GM18868 (cell line): ENCODE measurements around the gene HSD11B2.

ENCODE experiments used
- ATAC-seq: cut with Tn5 transposase; IDR thresholded peaks from one replicate; pipeline ENCODE4 v1.9.1; 2021; ENCODE audit warnings: mild to moderate bottlenecking, moderate library complexity; ENCODE audit not compliant: unreplicated experiment

Gene HSD11B2

DNA sequence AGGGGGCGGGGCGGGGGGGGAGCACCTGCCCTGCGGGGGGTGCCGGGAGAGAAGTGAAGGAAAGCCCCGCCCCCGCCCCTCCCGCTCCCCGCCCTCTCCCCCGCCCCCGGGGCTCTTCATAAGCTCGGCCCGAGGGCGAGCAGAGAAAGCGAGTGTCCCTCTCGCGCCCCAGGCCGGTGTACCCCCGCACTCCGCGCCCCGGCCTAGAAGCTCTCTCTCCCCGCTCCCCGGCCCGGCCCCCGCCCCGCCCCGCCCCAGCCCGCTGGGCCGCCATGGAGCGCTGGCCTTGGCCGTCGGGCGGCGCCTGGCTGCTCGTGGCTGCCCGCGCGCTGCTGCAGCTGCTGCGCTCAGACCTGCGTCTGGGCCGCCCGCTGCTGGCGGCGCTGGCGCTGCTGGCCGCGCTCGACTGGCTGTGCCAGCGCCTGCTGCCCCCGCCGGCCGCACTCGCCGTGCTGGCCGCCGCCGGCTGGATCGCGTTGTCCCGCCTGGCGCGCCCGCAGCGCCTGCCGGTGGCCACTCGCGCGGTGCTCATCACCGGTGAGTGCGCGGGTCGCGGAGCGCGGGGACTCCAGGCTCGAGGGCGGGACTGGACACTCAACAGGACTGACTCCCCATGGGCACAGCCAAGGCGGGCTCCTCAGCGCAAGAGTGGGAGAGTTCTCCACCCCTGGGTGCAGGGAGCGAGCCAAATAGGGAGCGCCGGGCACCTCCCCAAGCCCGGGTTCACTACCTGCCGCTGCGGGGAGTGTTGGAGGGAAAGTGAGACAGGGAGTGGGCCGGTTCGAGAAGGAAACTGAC is at the start of gene HSD11B2:
TSS of gene HSD11B2 (plus strand) at position 145 of the 798 bp plus-strand sequence. CDS start at position 273, 128 bp downstream.
- ATAC-seq = no peak

DNA sequence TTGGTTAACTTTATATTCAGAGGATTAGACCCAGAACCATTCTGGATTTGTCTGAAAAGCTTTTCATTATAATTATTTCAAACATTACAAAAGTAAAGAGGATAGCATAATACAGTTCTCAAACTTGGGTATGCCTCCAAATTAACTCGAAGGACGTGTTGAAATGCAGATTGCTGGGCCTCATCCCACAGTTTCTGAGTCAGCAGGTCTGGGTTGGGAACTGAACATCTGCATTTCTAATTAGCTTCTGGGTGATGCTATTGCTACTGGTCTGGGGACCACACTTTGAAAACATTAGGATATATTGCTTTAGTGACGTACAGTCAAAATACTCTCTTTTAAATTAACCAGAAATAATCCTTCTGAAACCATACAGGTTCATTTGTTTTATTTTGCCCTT is 47.6 kb upstream of the HSD11B2 start:
- no peak for ATAC-seq

DNA sequence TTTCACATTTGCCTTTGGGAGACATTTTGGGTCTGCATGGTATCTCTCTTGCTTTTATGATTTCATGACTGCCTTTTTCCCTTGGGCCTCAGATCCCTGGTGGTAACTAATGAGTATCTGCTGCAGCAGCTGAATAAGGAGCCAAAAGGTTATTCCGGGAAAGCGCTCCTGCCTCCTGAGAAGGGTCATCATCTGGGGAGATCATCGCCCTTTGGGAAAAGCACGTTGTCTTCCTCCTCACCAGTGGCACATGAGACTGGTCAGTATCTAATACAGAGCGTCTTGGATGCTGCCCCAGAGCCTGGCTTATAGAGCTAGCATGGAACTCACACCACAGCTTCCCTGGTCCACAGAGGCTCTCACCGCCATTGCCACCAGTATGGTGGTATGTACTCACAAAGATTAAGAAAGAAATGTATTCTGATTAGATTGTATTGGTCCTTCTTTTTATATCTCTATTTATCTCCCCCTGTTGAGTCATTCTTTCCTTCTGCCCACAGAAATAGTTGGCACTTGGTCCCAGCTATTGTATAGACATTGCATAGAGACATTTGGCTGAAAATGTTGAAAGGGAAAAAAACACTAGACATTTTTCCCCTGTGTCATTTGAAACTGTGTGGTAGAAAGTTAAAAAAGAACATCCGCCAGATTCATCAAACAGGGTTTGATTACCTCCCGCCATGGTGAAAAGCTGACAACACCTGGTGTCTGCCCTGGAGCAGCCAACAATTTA is 46.0 kb upstream of the HSD11B2 start:
- ATAC-seq = no peak

- no peak for ATAC-seq
These were observed 44.0 kb upstream of the HSD11B2 start for GRCh38 chr16:67386861-67387455.

DNA sequence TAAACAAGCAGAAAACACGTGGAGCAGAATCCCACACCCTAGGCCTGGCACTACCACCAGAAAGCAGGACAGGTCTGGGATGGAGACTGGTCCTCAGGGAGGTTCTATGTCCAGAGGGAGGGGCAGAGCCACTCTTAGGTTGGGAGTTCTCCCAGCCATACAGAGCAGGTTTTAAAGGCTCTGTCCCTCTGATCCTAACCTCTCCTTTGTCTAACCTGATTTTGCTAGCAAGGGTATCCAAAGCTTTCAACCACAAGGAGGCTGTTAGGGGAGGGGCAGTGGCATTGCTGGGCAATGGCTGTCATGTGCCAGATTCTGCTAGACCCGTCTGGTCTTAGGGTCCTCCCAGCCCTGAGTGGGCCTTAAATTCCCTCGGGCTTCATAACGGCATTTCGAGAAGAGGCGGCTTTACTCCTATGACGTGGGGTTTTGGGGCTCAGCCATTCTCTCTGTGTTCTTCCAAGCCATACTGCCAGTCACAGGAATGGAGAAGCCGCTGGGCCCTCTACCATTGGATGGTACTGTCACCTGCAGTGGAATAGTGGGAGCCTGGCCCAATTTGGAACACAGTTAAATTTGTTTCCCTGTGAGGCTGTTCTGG is 43.3 kb upstream of the HSD11B2 start:
- no peak for ATAC-seq

GRCh38 chr16:67388191-67388590 is 42.7 kb upstream of the HSD11B2 start:
- no peak for ATAC-seq

DNA sequence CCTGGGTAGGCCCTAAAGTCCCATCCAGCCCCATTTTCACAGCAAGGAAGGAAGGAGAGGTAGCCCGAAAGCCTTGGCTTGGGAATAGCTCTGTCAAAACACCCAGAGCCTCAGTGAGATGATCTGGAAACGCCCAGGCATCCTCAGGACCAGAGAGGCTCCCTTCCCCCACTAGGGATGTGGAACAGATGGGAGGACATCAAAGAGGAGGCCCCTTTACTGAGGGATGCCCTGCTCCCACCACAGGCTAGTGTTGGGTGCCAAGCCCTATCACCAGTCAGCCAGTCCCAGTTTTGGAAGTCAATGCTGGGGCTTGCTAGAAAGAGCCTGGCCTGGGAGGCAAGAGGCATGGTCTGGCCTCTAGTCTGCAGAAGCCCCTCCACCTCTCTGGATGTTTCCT is 42.3 kb upstream of the HSD11B2 start:
- ATAC-seq = no peak

GRCh38 chr16:67389911-67390815 is 40.8 kb upstream of the HSD11B2 start:
- no peak for ATAC-seq

DNA sequence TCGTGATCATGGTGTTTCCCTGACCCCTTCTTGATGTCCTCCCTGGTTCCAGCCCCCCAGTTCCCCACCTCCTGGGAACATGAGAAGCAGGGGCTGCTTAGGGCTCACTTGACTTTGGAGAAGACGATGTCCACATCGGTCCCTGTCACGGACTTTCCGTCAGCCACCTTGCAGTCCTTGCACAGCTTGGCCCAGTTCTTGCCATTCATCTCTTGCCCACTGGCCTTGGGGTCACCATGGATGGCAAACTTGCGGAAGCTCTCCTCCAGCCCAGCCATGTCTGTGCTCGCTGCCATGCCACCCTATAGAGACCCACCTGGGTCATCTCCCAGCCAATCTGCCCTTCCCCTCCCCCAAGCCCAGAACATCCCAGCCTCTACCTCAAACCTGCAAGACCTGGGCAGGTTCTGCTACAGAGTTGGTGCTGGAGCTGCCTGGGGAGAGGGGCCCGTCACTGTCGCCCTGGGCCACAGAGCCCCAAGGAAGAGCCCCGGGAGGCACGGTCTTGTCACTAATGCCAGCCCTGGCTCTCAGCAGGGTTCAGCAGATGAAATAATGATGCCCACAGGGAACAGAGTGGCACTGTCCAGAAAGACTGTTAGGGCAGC is 40.0 kb upstream of the HSD11B2 start:
- no peak for ATAC-seq

DNA sequence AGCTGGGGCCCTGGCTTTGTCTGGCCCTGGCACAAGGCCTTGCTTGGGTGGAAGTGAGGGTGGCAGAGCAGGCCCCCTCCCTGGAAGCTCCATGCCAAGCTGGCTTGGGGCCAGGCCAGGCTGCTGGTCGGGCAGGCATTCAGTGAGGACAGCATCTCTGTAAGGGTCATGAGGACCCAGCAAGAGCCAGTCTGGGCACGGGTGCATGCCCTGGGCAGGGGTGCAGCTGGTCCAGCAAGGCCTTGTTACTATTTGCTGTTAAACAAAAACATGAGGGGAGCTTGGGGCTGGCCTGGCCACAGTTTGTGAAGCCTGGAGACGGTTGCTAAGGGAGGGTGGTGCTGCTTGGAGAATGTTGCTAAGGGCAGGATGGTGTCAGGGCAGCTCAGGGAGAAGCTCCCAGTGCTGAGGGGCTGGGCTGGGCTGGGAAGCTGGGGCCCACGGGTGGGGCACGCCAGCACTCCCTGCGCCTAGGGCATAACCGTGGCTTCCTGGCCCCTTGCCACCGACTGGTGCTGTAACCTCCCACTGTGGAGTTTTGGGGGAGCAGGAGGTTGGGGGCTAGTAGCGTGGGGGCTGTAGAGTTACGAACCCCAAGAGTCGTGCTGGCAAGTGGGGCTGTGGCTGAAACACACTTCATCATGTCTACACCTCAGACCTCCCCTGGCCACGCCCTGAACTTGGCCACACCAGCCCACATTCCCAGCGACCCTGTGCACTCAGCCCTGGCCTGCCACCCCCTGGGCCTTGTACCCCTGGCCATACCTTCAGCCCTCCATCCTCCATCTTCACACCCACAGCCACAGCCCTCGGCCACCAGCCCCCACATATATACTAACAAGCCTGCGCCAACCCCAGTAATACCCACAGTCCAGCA is 39.3 kb upstream of the HSD11B2 start:
- no peak for ATAC-seq

DNA sequence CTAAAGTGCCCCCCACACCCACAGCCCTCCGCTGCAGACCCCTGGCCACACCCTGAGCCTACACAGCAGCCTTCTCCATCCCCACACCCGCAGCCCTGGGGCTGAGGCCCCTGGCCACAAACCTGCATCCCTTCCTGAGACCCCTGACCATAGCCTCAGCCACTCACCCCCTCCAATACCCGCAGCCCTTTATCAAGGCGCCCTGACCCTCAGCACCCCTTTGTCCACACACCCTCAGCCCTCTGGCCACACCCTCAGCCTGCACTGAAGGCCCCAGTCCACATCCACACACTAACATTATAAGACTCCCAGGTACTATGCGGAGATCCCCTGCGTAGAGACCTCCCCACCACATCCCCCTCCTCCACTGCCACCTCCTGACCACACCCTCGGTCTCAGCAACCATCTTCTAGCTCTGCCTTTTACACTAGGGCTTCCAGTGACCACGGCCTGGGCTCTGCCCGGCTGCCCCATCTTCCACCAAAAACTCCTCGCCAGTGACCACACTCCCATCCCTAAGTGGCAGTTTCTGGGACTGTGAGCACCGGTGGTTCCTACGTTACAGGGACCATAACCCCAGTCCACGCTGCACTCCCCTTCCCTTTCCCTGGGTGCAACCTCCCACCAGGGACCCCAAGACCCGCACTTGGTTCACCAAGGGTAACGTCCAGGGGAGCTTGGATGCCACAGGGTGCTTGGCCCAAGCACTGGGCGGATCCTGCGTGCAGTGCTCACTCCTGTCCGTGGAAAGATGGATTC is 38.4 kb upstream of the HSD11B2 start:
- no peak for ATAC-seq

DNA sequence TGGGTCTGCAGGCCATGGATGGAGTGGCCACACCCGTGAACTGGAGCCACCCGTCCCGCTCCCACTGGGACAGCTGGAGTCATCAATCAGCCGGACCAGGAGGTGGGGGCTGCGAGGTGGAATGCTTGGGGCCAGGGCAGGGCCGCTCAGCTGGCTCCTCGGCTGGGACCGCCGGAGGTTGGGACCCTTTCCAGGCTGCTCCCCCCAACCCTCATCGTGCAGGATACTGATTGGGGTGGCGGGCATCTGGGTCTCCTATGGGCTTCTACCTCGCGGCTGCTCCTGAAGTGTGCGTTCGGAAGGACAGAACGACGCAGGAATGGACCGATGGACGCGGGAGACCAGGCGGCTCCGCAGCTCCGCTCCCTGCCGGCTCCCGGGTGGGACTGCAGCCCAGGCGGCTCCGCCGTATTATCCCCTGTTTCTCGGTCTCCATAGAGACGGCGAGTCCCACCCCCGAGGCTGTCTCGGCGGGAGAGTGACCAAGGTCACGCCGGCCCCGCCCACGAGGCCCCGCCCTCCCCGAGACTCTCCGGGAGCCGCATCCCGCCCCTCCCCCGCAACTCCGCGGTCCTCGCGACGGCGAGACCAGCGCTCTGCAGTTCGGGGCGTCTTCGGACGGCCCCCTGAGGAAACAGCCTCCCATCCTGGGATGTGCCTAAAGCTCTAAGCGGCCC is 37.7 kb upstream of the HSD11B2 start, which contains the start of gene TPPP3:
TSS of gene TPPP3 (minus strand) at position 388 of the 677 bp plus-strand sequence. CDS start 2,387 bp downstream, outside the sequence.
- no peak for ATAC-seq

- ATAC-seq = no peak
These were observed 37.1 kb upstream of the HSD11B2 start for GRCh38 chr16:67393788-67394154.

GRCh38 chr16:67394155-67395104 is 36.5 kb upstream of the HSD11B2 start:
- ATAC-seq = no peak

DNA sequence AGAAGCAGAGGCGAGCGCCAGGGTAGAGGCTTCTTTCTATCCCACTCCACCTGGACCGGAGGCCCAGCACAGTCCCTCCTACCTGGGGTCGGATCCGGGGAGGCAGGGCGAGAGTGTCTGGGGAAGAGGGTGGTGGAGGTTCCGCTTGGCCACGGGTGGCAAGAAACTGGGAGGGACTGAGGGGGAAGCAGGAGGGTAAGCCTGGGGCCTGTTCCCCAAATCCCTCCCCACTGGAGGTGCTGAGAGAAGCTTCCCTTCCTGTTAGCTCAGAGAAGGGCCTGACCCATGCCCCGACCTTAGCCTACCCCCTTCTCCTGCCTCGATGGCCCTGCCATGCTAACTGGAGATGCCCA is 35.8 kb upstream of the HSD11B2 start:
- no peak for ATAC-seq

GRCh38 chr16:67395458-67396158 is 35.3 kb upstream of the HSD11B2 start:
- no peak for ATAC-seq
